22Rv1 (cell line): Measurements from ENCODE around the gene MAP4K5.

Experiments
- CTCF ChIP-seq: fragments of 450-650 bp; IDR thresholded peaks from 2 replicates; pipeline ENCODE4 v1.5.1; 2017; ENCODE audit warnings: mild to moderate bottlenecking
- ZFX ChIP-seq: fragments of 450-650 bp; IDR thresholded peaks from 2 replicates; pipeline ENCODE4 v1.6.1; 2017; ENCODE audit warnings: antibody characterized with exemption, borderline replicate concordance

GRCh38 chr14:50497351-50497750 lies 35.0 kb downstream of the MAP4K5 start:
- TF ChIP-seq CTCF (no peak), ZFX (no peak)
